ENCODE measurements around the gene ROBO1.

GRCh38 chr3:79587150-79587549 lies 180.6 kb downstream of the ROBO1 start:
- TF ChIP-seq CTCF (IDR thresholded peaks at IDR 0.05; ENCODE audit: insufficient read depth, low read length, poor library complexity, severe bottlenecking) (no peak), EZH2phosphoT487 (conservative IDR thresholded peaks at IDR 0.05; ENCODE audit: low read length) (no peak)
